NCI-H446 (cell line): ENCODE data around the gene KRT3.
A peak's percentile ranks its signal among the peaks of the same experiment; 100 is the strongest.
"Not testable (repeated sequence)": the region's sequence is repeated elsewhere in the genome, so short reads cannot be mapped to it uniquely, and the experiment has no call there.

ENCODE experiments used
- DNase-seq, 2 experiments: peaks; one replicate each; lab custom pipeline; 2025; lab: John Stamatoyannopoulos, UW

KRT3 gene

GRCh38 chr12:52781399-52782082, 14.4 kb downstream of the KRT3 start:
- DNase-seq, result no peak

GRCh38 chr12:52779914-52780313, 16.0 kb downstream of the KRT3 start:
- DNase-seq, result no peak

- no peak for DNase-seq
These were observed 17.1 kb downstream of the KRT3 start for GRCh38 chr12:52778833-52779232.

GRCh38 chr12:52777566-52777965, 18.4 kb downstream of the KRT3 start:
- no peak for DNase-seq

- DNase-seq, result peak in 1 of 2 experiments; percentile 4
These were observed 19.0 kb downstream of the KRT3 start, which contains the start of gene KRT76 for GRCh38 chr12:52776913-52777395. Gene KRT76, minus strand, starts transcription at chr12:52777345. Its CDS starts 54 bp downstream, at chr12:52777291.

GRCh38 chr12:52776435-52776834, 19.5 kb downstream of the KRT3 start:
- DNase-seq, result no peak

GRCh38 chr12:52774629-52775250, 21.2 kb downstream of the KRT3 start:
- no peak for DNase-seq

- no peak for DNase-seq
These were observed 23.1 kb downstream of the KRT3 start for GRCh38 chr12:52772772-52773171.

GRCh38 chr12:52772188-52772587, 23.7 kb downstream of the KRT3 start:
- no peak for DNase-seq

GRCh38 chr12:52771505-52771904, 24.4 kb downstream of the KRT3 start:
- no peak for DNase-seq

- no peak for DNase-seq
These were observed 24.8 kb downstream of the KRT3 start for GRCh38 chr12:52771088-52771487.

- no peak for DNase-seq
These were observed 26.0 kb downstream of the KRT3 start for GRCh38 chr12:52769946-52770345.

- no peak for DNase-seq
These were observed 26.6 kb downstream of the KRT3 start for GRCh38 chr12:52769354-52769753.

- DNase-seq, result no peak
These were observed 27.3 kb downstream of the KRT3 start for GRCh38 chr12:52768479-52769200.

GRCh38 chr12:52767427-52767826, 28.5 kb downstream of the KRT3 start:
- no peak for DNase-seq

- DNase-seq, result no peak
These were observed 28.9 kb downstream of the KRT3 start for GRCh38 chr12:52767020-52767379.

- DNase-seq, result no peak
These were observed 29.4 kb downstream of the KRT3 start for GRCh38 chr12:52766351-52767019.

- no peak for DNase-seq
These were observed 30.2 kb downstream of the KRT3 start for GRCh38 chr12:52765702-52766101.

GRCh38 chr12:52763991-52764390, 31.9 kb downstream of the KRT3 start:
- DNase-seq, result no peak

- DNase-seq, result no peak
These were observed 32.8 kb downstream of the KRT3 start for GRCh38 chr12:52763036-52763659.

GRCh38 chr12:52761802-52762201, 34.1 kb downstream of the KRT3 start:
- DNase-seq, result no peak

- not testable (repeated sequence) for DNase-seq
These were observed 34.7 kb downstream of the KRT3 start for GRCh38 chr12:52761218-52761617.
